Natural killer cell treated with Interleukin-12 subunit alpha and Interleukin-12 subunit beta and Interleukin-15 and Interleukin-18, amount 100 ng/mL, for 72 hours (primary cell): Measurements from ENCODE around the gene RHBDL1. TPM values are rescaled to one million over a fixed set of nuclear protein-coding genes. Genes with fewer than 3 reads are reported as not detected.

Experiments
- ATAC-seq, 2 donors: fragments of 150-1000 bp; cut with Tn5 transposase in 1 of 2; sonication (Bioruptor Pico), chemical (Tn5 transposase) in 1 of 2; 2 replicates each; pipeline ENCODE4 v1.10.0; 2021
- DNase-seq: peaks from one replicate; pipeline ENCODE4 v3.0.0; 2022; ENCODE audit warnings: low spot score
- H3K27ac Mint-ChIP-seq, 2 donors: 1 replicate in 1 of 2; 2 replicates in 1 of 2; pipeline ENCODE4 v1.8.0; 2022; ENCODE audit warnings: mixed read lengths in 2 of 2, mild to moderate bottlenecking in 1 of 2, moderate library complexity in 1 of 2
- H3K27me3 Mint-ChIP-seq, 2 donors: 1 replicate in 1 of 2; 2 replicates in 1 of 2; pipeline ENCODE4 v1.8.0; 2022; ENCODE audit warnings: mixed read lengths in 2 of 2
- H3K36me3 Mint-ChIP-seq: one replicate; pipeline ENCODE4 v1.8.0; 2022; ENCODE audit warnings: mixed read lengths
- H3K4me1 Mint-ChIP-seq, 2 donors: 1 replicate in 1 of 2; 2 replicates in 1 of 2; pipeline ENCODE4 v1.8.0; 2022; ENCODE audit warnings: low read depth in 2 of 2, mixed read lengths in 2 of 2, mild to moderate bottlenecking in 1 of 2
- H3K4me3 Mint-ChIP-seq: one replicate; pipeline ENCODE4 v1.8.0; 2022; ENCODE audit warnings: mixed read lengths
- H3K9me3 Mint-ChIP-seq: 2 replicates; pipeline ENCODE4 v1.8.0; 2022; ENCODE audit warnings: mixed read lengths
- total RNA-seq, 2 donors: library from RNA; stranded (reverse); gene quantifications; one replicate each; pipeline ENCODE4 v1.2.3, GENCODE V29; 2022

RHBDL1 gene
- total RNA-seq, 2 donors from 2014 or later: 1.0 to 1.5 TPM

- Mint-ChIP-seq H3K27ac (no peak overlapping the region), H3K4me1 (peaks cover 6 to 7% of the 10 kb centered on the region in 2 donors), H3K4me3 (no peak overlapping the region), H3K36me3 (no peaks in the 10 kb centered on the region), H3K27me3 (no peaks in the 10 kb centered on the region), H3K9me3 (no peaks in the 10 kb centered on the region)
- DNase-seq (no peak), ATAC-seq (no peak)
Measured at GRCh38 chr16:633336-634050, 42.0 kb upstream of the RHBDL1 start.

- H3K4me3 Mint-ChIP-seq: peak overlapping the region; percentile 12
- H3K36me3 Mint-ChIP-seq: no peaks in the 10 kb centered on the region
- no peaks in the 10 kb centered on the region for H3K27me3 Mint-ChIP-seq
- peaks cover 6 to 7% of the 10 kb centered on the region in 2 donors for H3K4me1 Mint-ChIP-seq
- ATAC-seq: no peak
- DNase-seq: no peak
- no peaks in the 10 kb centered on the region for H3K9me3 Mint-ChIP-seq
- no peak overlapping the region for H3K27ac Mint-ChIP-seq
Measured at GRCh38 chr16:634051-634670, 41.3 kb upstream of the RHBDL1 start.

GRCh38 chr16:634996-635395 lies 40.5 kb upstream of the RHBDL1 start:
- Mint-ChIP-seq H3K4me1 (peaks cover 6 to 7% of the 10 kb centered on the region in 2 donors), H3K27ac (no peak overlapping the region), H3K4me3 (peak overlapping the region; percentile 55), H3K9me3 (no peaks in the 10 kb centered on the region), H3K36me3 (no peaks in the 10 kb centered on the region), H3K27me3 (no peaks in the 10 kb centered on the region)
- no peak for ATAC-seq
- DNase-seq: no peak

GRCh38 chr16:635573-636205 lies 39.8 kb upstream of the RHBDL1 start:
- H3K4me1 Mint-ChIP-seq: peaks cover 6 to 7% of the 10 kb centered on the region in 2 donors
- DNase-seq (no peak), ATAC-seq (peak; percentile 5 to 8)
- no peaks in the 10 kb centered on the region for H3K9me3 Mint-ChIP-seq
- peak overlapping the region; percentile 85 for H3K4me3 Mint-ChIP-seq
- no peaks in the 10 kb centered on the region for H3K36me3 Mint-ChIP-seq
- H3K27ac Mint-ChIP-seq: peak overlapping the region; percentile 96 to 100
- H3K27me3 Mint-ChIP-seq: no peaks in the 10 kb centered on the region

- Mint-ChIP-seq H3K27ac (peak within 1 kb of the TSS; percentile 96 to 100), H3K9me3 (no peaks in the 10 kb centered on the region), H3K36me3 (no peaks in the 10 kb centered on the region), H3K4me3 (peak within 1 kb of the TSS; percentile 85), H3K4me1 (peaks cover 6 to 7% of the 10 kb centered on the region in 2 donors), H3K27me3 (no peaks in the 10 kb centered on the region)
- ATAC-seq (peak; percentile 91 to 93), DNase-seq (peak; percentile 93)
Measured at GRCh38 chr16:636206-637080, 39.0 kb upstream of the RHBDL1 start, which contains the start of gene METTL26. Gene METTL26 (minus strand): TSS chr16:636305. CDS start chr16:636290, 15 bp downstream.

GRCh38 chr16:637081-638018 lies 38.1 kb upstream of the RHBDL1 start:
- Mint-ChIP-seq H3K9me3 (no peaks in the 10 kb centered on the region), H3K27me3 (no peaks in the 10 kb centered on the region), H3K36me3 (no peaks in the 10 kb centered on the region), H3K4me1 (peaks cover 6 to 7% of the 10 kb centered on the region in 2 donors), H3K27ac (peak overlapping the region; percentile 96 to 100), H3K4me3 (peak overlapping the region; percentile 85)
- ATAC-seq (peak; percentile 79 to 86), DNase-seq (peak; percentile 86)

- no peaks in the 10 kb centered on the region for H3K9me3 Mint-ChIP-seq
- H3K4me1 Mint-ChIP-seq: peaks cover 6 to 7% of the 10 kb centered on the region in 2 donors
- H3K27ac Mint-ChIP-seq: no peak overlapping the region
- H3K27me3 Mint-ChIP-seq: no peaks in the 10 kb centered on the region
- DNase-seq (no peak), ATAC-seq (no peak)
- no peak overlapping the region for H3K4me3 Mint-ChIP-seq
- no peaks in the 10 kb centered on the region for H3K36me3 Mint-ChIP-seq
Measured at GRCh38 chr16:638034-638543, 37.4 kb upstream of the RHBDL1 start.

GRCh38 chr16:638836-639235 lies 36.6 kb upstream of the RHBDL1 start:
- Mint-ChIP-seq H3K4me1 (peaks cover 6 to 7% of the 10 kb centered on the region in 2 donors), H3K27ac (no peak overlapping the region), H3K36me3 (no peaks in the 10 kb centered on the region), H3K9me3 (no peaks in the 10 kb centered on the region), H3K4me3 (no peak overlapping the region), H3K27me3 (no peaks in the 10 kb centered on the region)
- DNase-seq (no peak), ATAC-seq (no peak)

GRCh38 chr16:640614-641013 lies 34.9 kb upstream of the RHBDL1 start:
- Mint-ChIP-seq H3K27me3 (no peaks in the 10 kb centered on the region), H3K27ac (no peak overlapping the region), H3K36me3 (no peaks in the 10 kb centered on the region), H3K4me3 (peak overlapping the region; percentile 56), H3K9me3 (no peaks in the 10 kb centered on the region), H3K4me1 (peaks cover 10% of the 10 kb centered on the region in 2 donors)
- ATAC-seq (no peak), DNase-seq (no peak)

GRCh38 chr16:641326-642188 lies 33.9 kb upstream of the RHBDL1 start, which contains the start of gene MCRIP2:
Gene MCRIP2 (plus strand): TSS chr16:641828. CDS start chr16:641992, 164 bp downstream.
- Mint-ChIP-seq H3K36me3 (no peaks in the 10 kb centered on the region), H3K27me3 (no peaks in the 10 kb centered on the region), H3K9me3 (no peaks in the 10 kb centered on the region), H3K4me3 (peak within 1 kb of the TSS; percentile 79), H3K27ac (no peak within 1 kb of the TSS), H3K4me1 (peaks cover 7% of the 10 kb centered on the region in 2 donors)
- DNase-seq (peak; percentile 88), ATAC-seq (peak; percentile 75 to 82)

GRCh38 chr16:642189-643049 lies 33.1 kb upstream of the RHBDL1 start:
- Mint-ChIP-seq H3K9me3 (no peaks in the 10 kb centered on the region), H3K4me1 (peaks cover 3 to 5% of the 10 kb centered on the region in 2 donors)
- no peak for DNase-seq

More at GRCh38 chr16:642189-643049, 33.1 kb upstream of the RHBDL1 start:
- ATAC-seq: peak; percentile 59 to 66
- Mint-ChIP-seq H3K27me3 (no peaks in the 10 kb centered on the region), H3K4me3 (peak overlapping the region; percentile 79), H3K36me3 (no peaks in the 10 kb centered on the region), H3K27ac (no peak overlapping the region)
